GM19238 (cell line): ENCODE measurements around the gene TARBP1.
"Not testable (repeated sequence)": the region's sequence is repeated elsewhere in the genome, so short reads cannot be mapped to it uniquely, and the experiment has no call there.

Experiments
- DNase-seq: peaks from one replicate; pipeline ENCODE4 v3.0.0; 2011; ENCODE audit warnings: low spot score; ENCODE audit not compliant: insufficient read length

The TARBP1 gene

GRCh38 chr1:234396092-234396491 is 82.9 kb downstream of the TARBP1 start:
- no peak for DNase-seq

DNA sequence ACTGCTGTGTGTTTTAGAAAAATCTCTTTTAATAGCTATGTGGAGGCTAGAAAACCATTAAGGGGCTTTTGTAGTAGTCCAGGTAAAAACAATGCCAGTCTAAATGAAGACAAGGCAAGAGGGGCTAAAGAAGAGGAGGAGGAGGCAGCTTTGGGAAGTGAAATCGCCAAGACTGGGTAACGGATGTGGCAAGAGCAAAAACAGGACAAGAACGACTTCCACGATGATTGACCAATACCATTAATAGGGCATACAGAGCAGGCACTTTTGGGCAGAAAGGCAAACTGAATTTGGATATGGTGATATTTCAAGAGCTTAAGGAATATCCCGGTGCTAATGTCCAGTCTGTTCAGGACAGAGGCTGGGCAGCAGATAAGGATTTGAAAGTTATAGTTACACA is 83.7 kb downstream of the TARBP1 start:
- DNase-seq, result no peak

- DNase-seq, result no peak
These were observed 85.8 kb downstream of the TARBP1 start for GRCh38 chr1:234393190-234393589.

DNA sequence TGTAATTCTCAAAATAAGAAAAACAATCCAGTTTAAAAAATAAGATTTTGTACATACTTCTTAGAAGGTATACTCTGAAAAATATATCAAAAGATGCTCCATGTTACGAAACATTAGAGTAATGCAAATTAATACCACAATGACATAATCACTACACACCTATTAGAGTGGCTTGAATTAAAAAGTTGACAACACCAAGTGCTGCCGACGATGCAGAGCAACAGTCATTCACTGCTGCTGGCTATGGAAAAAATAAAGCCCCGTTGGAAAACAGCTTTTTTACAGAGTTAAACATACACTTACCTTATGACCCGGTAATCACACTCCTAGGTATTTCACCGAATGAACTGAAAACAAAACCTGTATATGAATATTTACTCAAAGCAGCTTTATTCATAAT is 90.9 kb downstream of the TARBP1 start:
- no peak for DNase-seq

- DNase-seq, result no peak
These were observed 92.9 kb downstream of the TARBP1 start for GRCh38 chr1:234386122-234386521.

- no peak for DNase-seq
These were observed 97.1 kb downstream of the TARBP1 start for GRCh38 chr1:234381699-234382555.

GRCh38 chr1:234379591-234380109 is 99.3 kb downstream of the TARBP1 start:
- DNase-seq, result not testable (repeated sequence)

DNA sequence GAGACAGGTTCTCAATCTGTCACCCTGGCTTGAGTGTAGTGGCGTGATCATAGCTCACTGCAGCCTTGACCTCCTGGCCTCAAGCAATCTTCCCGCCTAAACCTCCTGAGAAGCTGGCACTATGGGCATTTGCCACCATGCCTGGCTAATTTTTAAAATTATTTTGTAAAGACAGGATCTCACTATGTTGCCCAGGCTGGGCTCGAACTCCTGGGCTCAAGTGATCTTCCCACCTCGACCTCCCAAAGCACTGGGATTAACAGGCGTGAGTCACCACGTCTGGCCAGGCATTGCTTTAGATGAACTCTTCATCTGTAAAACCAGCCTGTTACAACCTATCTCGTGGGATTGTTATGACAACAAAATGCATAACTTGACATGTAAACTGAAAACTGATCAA is 103.3 kb downstream of the TARBP1 start:
- no peak for DNase-seq

DNA sequence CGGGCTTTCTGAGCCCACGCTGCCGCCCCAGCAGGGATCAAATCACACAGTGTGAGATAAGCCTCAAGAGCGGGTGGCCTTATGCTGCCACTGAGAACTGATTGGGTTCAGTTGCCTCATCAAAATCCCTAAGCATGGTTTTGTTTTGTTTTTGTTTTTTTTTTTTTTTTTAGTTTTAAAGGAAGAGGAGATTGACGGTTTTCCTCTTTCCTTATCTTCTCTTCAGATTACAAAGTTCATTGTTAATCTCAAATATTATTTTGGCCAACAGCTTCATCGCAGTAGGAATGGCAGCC is 105.1 kb downstream of the TARBP1 start:
- no peak for DNase-seq

- DNase-seq, result peak; percentile 74
These were observed 105.7 kb downstream of the TARBP1 start, which contains the start of gene COA6 for GRCh38 chr1:234373064-234373958. Gene COA6, plus strand, starts transcription at chr1:234373456. Its CDS starts 11 bp downstream, at chr1:234373467.

GRCh38 chr1:234372011-234372757 is 106.8 kb downstream of the TARBP1 start:
- DNase-seq, result no peak

DNA sequence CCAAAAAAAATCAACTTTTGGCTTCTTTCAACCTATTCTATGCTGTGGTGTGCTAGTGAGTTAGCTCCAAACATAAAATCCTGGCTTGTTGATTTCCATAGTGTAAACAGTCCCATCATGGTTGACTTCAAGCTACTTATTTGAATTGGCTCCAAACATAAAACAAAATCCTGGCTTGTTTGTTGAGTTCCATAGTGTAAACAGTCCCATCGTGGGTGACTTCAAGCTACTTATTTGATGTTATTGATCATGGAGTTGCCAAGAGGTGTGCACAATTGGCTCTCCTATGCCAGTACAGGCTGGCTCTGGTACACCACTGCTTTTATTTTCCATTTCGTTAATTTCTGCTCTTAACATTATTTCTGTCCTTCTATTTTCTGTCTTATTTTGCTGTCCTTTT is 107.6 kb downstream of the TARBP1 start:
- DNase-seq, result no peak

GRCh38 chr1:234369784-234370183 is 109.2 kb downstream of the TARBP1 start:
- no peak for DNase-seq

GRCh38 chr1:234369033-234369430 is 109.9 kb downstream of the TARBP1 start:
- no peak for DNase-seq

DNA sequence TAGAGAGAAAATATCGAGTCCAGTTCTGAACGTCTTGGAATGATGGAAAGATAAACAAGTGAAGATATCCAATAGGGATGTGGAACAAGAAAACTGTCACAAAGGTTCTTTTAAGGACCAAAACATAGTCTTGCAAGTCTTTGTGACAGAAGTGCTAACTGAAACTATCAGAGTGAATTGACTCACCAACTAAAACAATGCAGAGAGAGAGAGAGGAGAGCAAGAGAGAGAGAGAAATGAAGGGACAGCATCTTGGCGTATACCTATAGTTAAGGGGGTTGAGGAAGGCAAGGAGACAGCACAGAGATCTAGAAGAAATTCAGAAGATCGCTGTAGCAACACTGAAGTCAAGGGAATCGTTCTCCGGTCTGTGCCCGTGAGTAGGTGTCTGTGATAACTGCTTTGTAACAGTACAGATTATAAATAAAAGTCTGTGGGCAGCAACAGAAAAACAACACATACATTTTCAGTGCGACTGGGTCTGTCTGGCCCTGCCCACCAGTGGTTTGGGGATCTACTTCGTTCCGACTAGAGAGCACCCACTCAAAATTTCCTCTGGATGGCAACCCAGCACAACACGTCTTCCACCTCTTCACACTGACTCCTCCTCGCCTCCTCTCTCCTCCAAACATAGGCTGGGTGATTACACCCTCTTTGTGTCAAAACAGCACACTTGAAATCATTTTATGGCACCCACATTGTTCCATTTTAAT is 110.5 kb downstream of the TARBP1 start:
- no peak for DNase-seq

DNA sequence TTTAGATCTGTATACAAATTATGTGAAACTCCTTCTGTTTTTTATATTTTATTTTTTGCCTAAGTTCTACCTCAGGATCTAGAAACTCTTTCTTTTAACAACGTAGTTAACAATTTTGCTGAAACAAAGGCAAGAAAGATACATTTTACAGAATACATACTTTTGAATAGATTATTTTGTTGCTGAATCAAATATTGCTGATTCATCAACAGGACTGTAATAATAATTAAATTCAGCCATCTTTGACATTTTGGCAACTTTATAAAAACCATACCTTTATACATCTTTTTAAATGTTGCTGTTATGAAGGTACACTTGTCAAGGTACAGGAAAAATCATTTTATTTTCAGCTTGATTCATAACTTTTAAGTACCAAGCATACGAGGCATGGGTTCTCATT is 116.4 kb downstream of the TARBP1 start:
- no peak for DNase-seq

DNA sequence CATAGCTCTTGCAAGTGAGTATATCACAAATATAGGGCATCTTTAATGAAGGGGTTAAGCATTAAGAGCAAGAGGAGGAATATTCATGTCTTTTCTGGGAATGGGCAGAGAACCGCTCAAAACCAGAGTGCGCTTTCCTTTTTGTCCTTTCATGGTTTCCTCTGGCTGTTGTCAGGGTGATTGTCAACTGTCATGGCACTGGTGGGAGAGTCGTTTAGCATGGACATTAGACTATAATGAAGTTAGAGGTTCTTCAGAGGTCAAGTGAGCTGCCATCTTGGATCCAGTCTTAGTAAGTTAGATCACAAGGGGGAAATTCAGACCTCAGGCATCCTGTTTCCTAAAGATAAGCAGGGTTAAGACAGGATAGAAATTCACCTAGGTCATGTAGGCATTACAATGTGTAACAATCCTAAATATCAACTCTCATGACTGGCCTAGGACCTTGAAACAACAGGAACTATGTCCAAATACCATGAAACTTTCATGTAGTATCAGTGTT is 117.8 kb downstream of the TARBP1 start:
- no peak for DNase-seq

DNA sequence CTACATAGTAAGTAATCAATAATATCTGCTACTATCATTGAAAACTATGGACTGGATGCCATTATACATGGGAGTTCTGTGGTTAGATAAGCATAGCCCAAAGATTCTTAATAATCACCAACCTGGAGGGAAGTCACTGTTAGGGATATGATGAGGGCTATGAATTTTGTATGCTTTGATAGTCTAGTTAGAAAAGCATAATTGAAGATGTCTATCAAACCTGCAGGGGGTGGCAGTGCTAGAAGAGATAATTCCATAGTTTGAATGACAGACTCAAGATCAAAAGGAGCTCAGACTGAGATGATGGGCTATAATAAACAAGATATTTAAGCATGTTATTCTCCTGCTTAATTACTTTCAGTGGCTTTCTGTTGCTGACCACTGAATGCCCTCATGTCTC is 121.1 kb downstream of the TARBP1 start:
- DNase-seq, result no peak

DNA sequence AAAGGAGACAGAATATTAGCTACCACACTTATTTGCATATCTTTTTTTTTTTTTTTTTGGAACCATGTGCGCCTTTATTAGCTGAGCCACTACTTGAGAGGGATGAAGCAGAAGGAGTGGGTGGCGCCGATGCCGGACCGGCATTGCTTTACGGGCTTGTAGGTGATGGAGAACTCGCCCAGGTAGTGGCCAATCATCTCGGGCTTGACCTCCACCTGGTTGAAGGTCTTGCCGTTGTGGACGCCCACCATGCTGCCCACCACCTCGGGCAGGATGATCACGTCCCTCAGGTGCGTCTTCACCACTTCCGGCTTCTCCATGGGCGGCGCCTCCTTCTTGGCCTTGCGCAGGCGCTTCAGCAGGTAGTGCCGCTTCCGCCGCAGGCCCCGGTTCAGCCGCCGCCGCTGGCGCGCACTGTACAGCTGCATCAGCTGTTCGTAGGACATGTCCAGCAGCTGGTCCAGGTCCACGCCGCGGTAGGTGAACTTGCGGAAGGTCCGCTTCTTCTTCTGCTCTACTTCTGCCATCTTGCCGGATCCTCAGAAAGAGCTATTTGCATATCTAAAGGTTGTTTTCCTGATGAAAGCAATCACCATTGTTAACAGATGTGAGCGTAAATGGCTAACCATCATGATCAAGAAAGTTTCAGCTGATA is 122.2 kb downstream of the TARBP1 start:
- not testable (repeated sequence) for DNase-seq
